ENCODE data around the gene RNASE11. TPM values are rescaled to one million over a fixed set of nuclear protein-coding genes. Genes with fewer than 3 reads are reported as not detected.
A peak's percentile ranks its signal among the peaks of the same experiment; 100 is the strongest.
"Not testable (repeated sequence)": the region's sequence is repeated elsewhere in the genome, so short reads cannot be mapped to it uniquely, and the experiment has no call there.

The RNASE11 gene
- total RNA-seq, 1 donor from 2014 or later = not detected

- Histone ChIP-seq H3K27me3 (no peaks in the 10 kb centered on the region), H3K4me1 (peaks cover 48% of the 10 kb centered on the region), H3K79me2 (ENCODE audit: low read depth) (no peaks in the 10 kb centered on the region), H3K9ac (no peak overlapping the region), H3K4me3 (no peak overlapping the region), H4K20me1 (ENCODE audit: low read depth) (no peaks in the 10 kb centered on the region), H3K36me3 (no peaks in the 10 kb centered on the region), H3K27ac (no peak overlapping the region), H3K9me3 (ENCODE audit: low read depth) (no peaks in the 10 kb centered on the region), H3F3A (ENCODE audit: low read depth) (peaks cover 4% of the 10 kb centered on the region), H3K4me2 (peak overlapping the region; percentile 51), H2AFZ (replicated peaks) (peak overlapping the region; percentile 63)
- TF ChIP-seq EZH2phosphoT487 (IDR thresholded peaks at IDR 0.05) (no peak), EZH2 (IDR thresholded peaks at IDR 0.05) (no peak), CTCF (IDR thresholded peaks at IDR 0.05) (no peak)
- no peaks in the 10 kb centered on the region for H3K27me3 Mint-ChIP-seq (ENCODE audit: insufficient read depth, low read depth)
- no peaks in the 10 kb centered on the region for H3K9me3 Mint-ChIP-seq
- H3K4me3 Mint-ChIP-seq = no peak overlapping the region
- peaks cover 12% of the 10 kb centered on the region for H3K4me1 Mint-ChIP-seq
- DNase-seq (ENCODE audit: low spot score) = no peak
- no peak overlapping the region for H3K27ac Mint-ChIP-seq
- no peaks in the 10 kb centered on the region for H3K36me3 Mint-ChIP-seq
These were observed 8.9 kb downstream of the RNASE11 start for GRCh38 chr14:20578784-20579502.

- H3K9me3 ChIP-seq (ENCODE audit: low read depth) = no peaks in the 10 kb centered on the region
- H3K79me2 ChIP-seq (ENCODE audit: low read depth) = no peaks in the 10 kb centered on the region
- no peaks in the 10 kb centered on the region for H3K36me3 Mint-ChIP-seq
- H3K36me3 ChIP-seq = no peaks in the 10 kb centered on the region
- H3K27ac ChIP-seq = no peak overlapping the region
- H3K9ac ChIP-seq = no peak overlapping the region
- H3K27me3 Mint-ChIP-seq (ENCODE audit: insufficient read depth, low read depth) = no peaks in the 10 kb centered on the region
- H3K27ac Mint-ChIP-seq = no peak overlapping the region
- no peaks in the 10 kb centered on the region for H3K27me3 ChIP-seq
- no peaks in the 10 kb centered on the region for H4K20me1 ChIP-seq (ENCODE audit: low read depth)
- H3K4me3 ChIP-seq = no peak overlapping the region
- H3K4me3 Mint-ChIP-seq = no peak overlapping the region
- H3K4me1 ChIP-seq = peaks cover 42% of the 10 kb centered on the region
- H3F3A ChIP-seq (ENCODE audit: low read depth) = peaks cover 4% of the 10 kb centered on the region
- peaks cover 10% of the 10 kb centered on the region for H3K4me1 Mint-ChIP-seq
- H3K9me3 Mint-ChIP-seq = no peaks in the 10 kb centered on the region
- peak overlapping the region; percentile 55 for H3K4me2 ChIP-seq
- H2AFZ ChIP-seq (replicated peaks) = peak overlapping the region; percentile 61
- no peak for TF ChIP-seq EZH2 (IDR thresholded peaks at IDR 0.05)
- TF ChIP-seq CTCF (IDR thresholded peaks at IDR 0.05) = no peak
- TF ChIP-seq EZH2phosphoT487 (IDR thresholded peaks at IDR 0.05) = no peak
- peak; percentile 83 for DNase-seq (ENCODE audit: low spot score)
These were observed 9.5 kb downstream of the RNASE11 start for GRCh38 chr14:20578325-20578724.

GRCh38 chr14:20572382-20572990, 15.3 kb downstream of the RNASE11 start:
- not testable (repeated sequence) for H3K27me3 ChIP-seq; H3K27ac ChIP-seq; H3K36me3 ChIP-seq; H3K79me2 ChIP-seq (ENCODE audit: low read depth); H4K20me1 ChIP-seq (ENCODE audit: low read depth); H3K9me3 ChIP-seq (ENCODE audit: low read depth); H3K4me3 ChIP-seq; H2AFZ ChIP-seq (replicated peaks); H3K27ac Mint-ChIP-seq; H3K9me3 Mint-ChIP-seq; H3K9ac ChIP-seq; H3K4me1 Mint-ChIP-seq; H3K36me3 Mint-ChIP-seq; H3F3A ChIP-seq (ENCODE audit: low read depth); H3K4me3 Mint-ChIP-seq; H3K27me3 Mint-ChIP-seq (ENCODE audit: insufficient read depth, low read depth)
- Histone ChIP-seq H3K4me1 (peaks cover 15% of the 10 kb centered on the region), H3K4me2 (peak overlapping the region; percentile 38)
- DNase-seq (ENCODE audit: low spot score) = peak; percentile 29

- not testable (repeated sequence) for H3K9ac ChIP-seq; DNase-seq (ENCODE audit: low spot score); H3F3A ChIP-seq (ENCODE audit: low read depth); H4K20me1 ChIP-seq (ENCODE audit: low read depth); H3K4me2 ChIP-seq; H2AFZ ChIP-seq (replicated peaks); H3K36me3 Mint-ChIP-seq; H3K36me3 ChIP-seq; H3K4me3 Mint-ChIP-seq; H3K4me1 Mint-ChIP-seq; H3K9me3 ChIP-seq (ENCODE audit: low read depth); H3K27ac Mint-ChIP-seq; H3K27me3 ChIP-seq; H3K27ac ChIP-seq; H3K27me3 Mint-ChIP-seq (ENCODE audit: insufficient read depth, low read depth); H3K9me3 Mint-ChIP-seq; H3K4me3 ChIP-seq; H3K4me1 ChIP-seq; H3K79me2 ChIP-seq (ENCODE audit: low read depth)
These were observed 17.1 kb downstream of the RNASE11 start for GRCh38 chr14:20570720-20571119.

GRCh38 chr14:20569865-20570264, 17.9 kb downstream of the RNASE11 start:
- H3K27ac ChIP-seq; H3K9me3 Mint-ChIP-seq; H3K4me2 ChIP-seq; H3K36me3 Mint-ChIP-seq; H3K9ac ChIP-seq; H3K4me1 Mint-ChIP-seq; H3K4me3 ChIP-seq; DNase-seq (ENCODE audit: low spot score); H3K9me3 ChIP-seq (ENCODE audit: low read depth); H3K79me2 ChIP-seq (ENCODE audit: low read depth); H3K27me3 Mint-ChIP-seq (ENCODE audit: insufficient read depth, low read depth); H3K4me3 Mint-ChIP-seq; H4K20me1 ChIP-seq (ENCODE audit: low read depth); H2AFZ ChIP-seq (replicated peaks); H3K27me3 ChIP-seq; H3K27ac Mint-ChIP-seq; H3F3A ChIP-seq (ENCODE audit: low read depth); H3K4me1 ChIP-seq; H3K36me3 ChIP-seq: not testable (repeated sequence)

All from neural progenitor cell (in vitro differentiated cells).